ENCODE measurements around the gene DLK1. TPM values are rescaled to one million over a fixed set of nuclear protein-coding genes. Genes with fewer than 3 reads are reported as not detected.

DLK1 gene
- total and polyA plus RNA-seq, 2 of the 13 experiments (the other 11 are each of a cell fraction or from before 2014, with no cell fraction given): 95.5 to 312 TPM

DNA sequence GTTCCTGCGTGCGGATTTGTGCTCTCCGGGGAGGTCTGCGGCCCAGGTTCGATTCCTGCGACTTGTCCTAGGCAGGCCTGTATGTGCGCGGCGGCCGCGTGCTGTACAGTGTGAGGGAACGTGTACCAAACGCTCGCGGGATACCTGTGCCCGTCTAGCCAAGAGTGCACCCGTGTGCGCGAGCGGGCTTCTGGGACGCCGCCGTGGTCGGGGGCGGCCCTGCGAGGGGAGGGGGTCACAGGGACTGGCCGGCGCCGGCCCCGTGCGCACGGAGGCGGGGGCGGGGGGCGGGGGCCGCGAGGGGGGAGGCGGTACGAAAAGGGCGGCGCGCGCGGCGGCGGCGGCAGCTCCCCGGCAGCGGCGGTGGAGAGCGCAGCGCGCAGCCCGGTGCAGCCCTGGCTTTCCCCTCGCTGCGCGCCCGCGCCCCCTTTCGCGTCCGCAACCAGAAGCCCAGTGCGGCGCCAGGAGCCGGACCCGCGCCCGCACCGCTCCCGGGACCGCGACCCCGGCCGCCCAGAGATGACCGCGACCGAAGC lies at the start of gene DLK1 (continued):
- TF ChIP-seq, protein P1, sequence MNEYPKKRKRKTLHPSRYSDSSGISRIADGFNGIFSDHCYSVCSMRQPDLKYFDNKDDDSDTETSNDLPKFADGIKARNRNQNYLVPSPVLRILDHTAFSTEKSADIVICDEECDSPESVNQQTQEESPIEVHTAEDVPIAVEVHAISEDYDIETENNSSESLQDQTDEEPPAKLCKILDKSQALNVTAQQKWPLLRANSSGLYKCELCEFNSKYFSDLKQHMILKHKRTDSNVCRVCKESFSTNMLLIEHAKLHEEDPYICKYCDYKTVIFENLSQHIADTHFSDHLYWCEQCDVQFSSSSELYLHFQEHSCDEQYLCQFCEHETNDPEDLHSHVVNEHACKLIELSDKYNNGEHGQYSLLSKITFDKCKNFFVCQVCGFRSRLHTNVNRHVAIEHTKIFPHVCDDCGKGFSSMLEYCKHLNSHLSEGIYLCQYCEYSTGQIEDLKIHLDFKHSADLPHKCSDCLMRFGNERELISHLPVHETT (CRISPR knock-in tag; conservative IDR thresholded peaks at IDR 0.05): 0 out of 2 replicates have a peak, but pooled peaks have one; percentile 26
- TF ChIP-seq, protein P2, sequence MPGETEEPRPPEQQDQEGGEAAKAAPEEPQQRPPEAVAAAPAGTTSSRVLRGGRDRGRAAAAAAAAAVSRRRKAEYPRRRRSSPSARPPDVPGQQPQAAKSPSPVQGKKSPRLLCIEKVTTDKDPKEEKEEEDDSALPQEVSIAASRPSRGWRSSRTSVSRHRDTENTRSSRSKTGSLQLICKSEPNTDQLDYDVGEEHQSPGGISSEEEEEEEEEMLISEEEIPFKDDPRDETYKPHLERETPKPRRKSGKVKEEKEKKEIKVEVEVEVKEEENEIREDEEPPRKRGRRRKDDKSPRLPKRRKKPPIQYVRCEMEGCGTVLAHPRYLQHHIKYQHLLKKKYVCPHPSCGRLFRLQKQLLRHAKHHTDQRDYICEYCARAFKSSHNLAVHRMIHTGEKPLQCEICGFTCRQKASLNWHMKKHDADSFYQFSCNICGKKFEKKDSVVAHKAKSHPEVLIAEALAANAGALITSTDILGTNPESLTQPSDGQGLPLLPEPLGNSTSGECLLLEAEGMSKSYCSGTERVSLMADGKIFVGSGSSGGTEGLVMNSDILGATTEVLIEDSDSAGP (CRISPR knock-in tag; IDR thresholded peaks at IDR 0.05; ENCODE audit: borderline replicate concordance): no peak
- TF ChIP-seq SOX6 (IDR thresholded peaks at IDR 0.05) (no peak), SOX6 (CRISPR knock-in tag; IDR thresholded peaks at IDR 0.05) (no peak), ZNF7 (CRISPR knock-in tag; IDR thresholded peaks at IDR 0.05) (no peak), RBM39 (IDR thresholded peaks at IDR 0.05; ENCODE audit: low read depth, low read length, poor library complexity, severe bottlenecking) (no peak), YY1 (IDR thresholded peaks at IDR 0.05; ENCODE audit: insufficient read depth, insufficient replicate concordance, low read depth, low read length) (no peak), ZFP82 (CRISPR knock-in tag; IDR thresholded peaks at IDR 0.05; ENCODE audit: borderline replicate concordance) (peak; percentile 67; the same call in 1 of the 2 replicates), XBP1 (CRISPR knock-in tag; IDR thresholded peaks at IDR 0.05) (no peak), ZNF264 (CRISPR knock-in tag; IDR thresholded peaks at IDR 0.05) (no peak), PHF5A (CRISPR knock-in tag; IDR thresholded peaks at IDR 0.05; ENCODE audit: low read depth, unreplicated experiment) (no peak)
- TF ChIP-seq, protein P3, sequence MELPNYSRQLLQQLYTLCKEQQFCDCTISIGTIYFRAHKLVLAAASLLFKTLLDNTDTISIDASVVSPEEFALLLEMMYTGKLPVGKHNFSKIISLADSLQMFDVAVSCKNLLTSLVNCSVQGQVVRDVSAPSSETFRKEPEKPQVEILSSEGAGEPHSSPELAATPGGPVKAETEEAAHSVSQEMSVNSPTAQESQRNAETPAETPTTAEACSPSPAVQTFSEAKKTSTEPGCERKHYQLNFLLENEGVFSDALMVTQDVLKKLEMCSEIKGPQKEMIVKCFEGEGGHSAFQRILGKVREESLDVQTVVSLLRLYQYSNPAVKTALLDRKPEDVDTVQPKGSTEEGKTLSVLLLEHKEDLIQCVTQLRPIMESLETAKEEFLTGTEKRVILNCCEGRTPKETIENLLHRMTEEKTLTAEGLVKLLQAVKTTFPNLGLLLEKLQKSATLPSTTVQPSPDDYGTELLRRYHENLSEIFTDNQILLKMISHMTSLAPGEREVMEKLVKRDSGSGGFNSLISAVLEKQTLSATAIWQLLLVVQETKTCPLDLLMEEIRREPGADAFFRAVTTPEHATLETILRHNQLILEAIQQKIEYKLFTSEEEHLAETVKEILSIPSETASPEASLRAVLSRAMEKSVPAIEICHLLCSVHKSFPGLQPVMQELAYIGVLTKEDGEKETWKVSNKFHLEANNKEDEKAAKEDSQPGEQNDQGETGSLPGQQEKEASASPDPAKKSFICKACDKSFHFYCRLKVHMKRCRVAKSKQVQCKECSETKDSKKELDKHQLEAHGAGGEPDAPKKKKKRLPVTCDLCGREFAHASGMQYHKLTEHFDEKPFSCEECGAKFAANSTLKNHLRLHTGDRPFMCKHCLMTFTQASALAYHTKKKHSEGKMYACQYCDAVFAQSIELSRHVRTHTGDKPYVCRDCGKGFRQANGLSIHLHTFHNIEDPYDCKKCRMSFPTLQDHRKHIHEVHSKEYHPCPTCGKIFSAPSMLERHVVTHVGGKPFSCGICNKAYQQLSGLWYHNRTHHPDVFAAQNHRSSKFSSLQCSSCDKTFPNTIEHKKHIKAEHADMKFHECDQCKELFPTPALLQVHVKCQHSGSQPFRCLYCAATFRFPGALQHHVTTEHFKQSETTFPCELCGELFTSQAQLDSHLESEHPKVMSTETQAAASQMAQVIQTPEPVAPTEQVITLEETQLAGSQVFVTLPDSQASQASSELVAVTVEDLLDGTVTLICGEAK (IDR thresholded peaks at IDR 0.05): no peak
- TF ChIP-seq, protein P3 (CRISPR knock-in tag; IDR thresholded peaks at IDR 0.05): no peak; the same call in 1 of the 2 replicates
- TF ChIP-seq, protein P4, sequence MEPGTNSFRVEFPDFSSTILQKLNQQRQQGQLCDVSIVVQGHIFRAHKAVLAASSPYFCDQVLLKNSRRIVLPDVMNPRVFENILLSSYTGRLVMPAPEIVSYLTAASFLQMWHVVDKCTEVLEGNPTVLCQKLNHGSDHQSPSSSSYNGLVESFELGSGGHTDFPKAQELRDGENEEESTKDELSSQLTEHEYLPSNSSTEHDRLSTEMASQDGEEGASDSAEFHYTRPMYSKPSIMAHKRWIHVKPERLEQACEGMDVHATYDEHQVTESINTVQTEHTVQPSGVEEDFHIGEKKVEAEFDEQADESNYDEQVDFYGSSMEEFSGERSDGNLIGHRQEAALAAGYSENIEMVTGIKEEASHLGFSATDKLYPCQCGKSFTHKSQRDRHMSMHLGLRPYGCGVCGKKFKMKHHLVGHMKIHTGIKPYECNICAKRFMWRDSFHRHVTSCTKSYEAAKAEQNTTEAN (CRISPR knock-in tag; conservative IDR thresholded peaks at IDR 0.05): no peak
- TF ChIP-seq, protein P5, sequence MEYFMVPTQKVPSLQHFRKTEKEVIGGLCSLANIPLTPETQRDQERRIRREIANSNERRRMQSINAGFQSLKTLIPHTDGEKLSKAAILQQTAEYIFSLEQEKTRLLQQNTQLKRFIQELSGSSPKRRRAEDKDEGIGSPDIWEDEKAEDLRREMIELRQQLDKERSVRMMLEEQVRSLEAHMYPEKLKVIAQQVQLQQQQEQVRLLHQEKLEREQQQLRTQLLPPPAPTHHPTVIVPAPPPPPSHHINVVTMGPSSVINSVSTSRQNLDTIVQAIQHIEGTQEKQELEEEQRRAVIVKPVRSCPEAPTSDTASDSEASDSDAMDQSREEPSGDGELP (IDR thresholded peaks at IDR 0.05; ENCODE audit: borderline replicate concordance, low read depth): no peak
